ENCODE results near the gene TOP2B. TPM values are rescaled to one million over a fixed set of nuclear protein-coding genes. Genes with fewer than 3 reads are reported as not detected.

TOP2B gene
- total RNA-seq, 1 experiment from 2014 or later = 181 TPM

- Histone ChIP-seq H3K79me1 (ENCODE audit: insufficient read depth, low read depth, low read length, poor library complexity, severe bottlenecking) (no peaks in the 10 kb centered on the region), H3K9ac (ENCODE audit: extremely low read depth, insufficient read length, low read length) (no peak overlapping the region), H3K23ac (ENCODE audit: insufficient read length, low read depth, low read length) (no peak overlapping the region), H3K4me2 (ENCODE audit: insufficient read depth, insufficient read length, low read length) (no peak overlapping the region), H3K27me3 (ENCODE audit: insufficient read depth, low read length) (no peaks in the 10 kb centered on the region), H3K79me2 (ENCODE audit: insufficient read depth, low read length) (no peaks in the 10 kb centered on the region), H2BK120ac (ENCODE audit: low read depth, low read length, poor library complexity, severe bottlenecking) (no peak overlapping the region), H3K56ac (ENCODE audit: insufficient read length, low read depth, low read length) (no peak overlapping the region), H4K8ac (replicated peaks; ENCODE audit: insufficient read length, low read depth, low read length) (no peak overlapping the region), H4K91ac (ENCODE audit: insufficient read length, low read depth, low read length) (no peak overlapping the region), H2AK5ac (ENCODE audit: insufficient read length, low read length) (no peak overlapping the region), H2BK12ac (ENCODE audit: insufficient read length, low read depth, low read length) (no peak overlapping the region), H3K23me2 (ENCODE audit: insufficient read length, low read depth, low read length, poor library complexity, severe bottlenecking) (no peaks in the 10 kb centered on the region), H3K4ac (ENCODE audit: low read depth, low read length) (no peak overlapping the region), H2BK5ac (ENCODE audit: insufficient read length, low read length) (no peak overlapping the region), H3K4me1 (ENCODE audit: insufficient read depth, low read length) (no peaks in the 10 kb centered on the region), H4K20me1 (ENCODE audit: control insufficient read depth, insufficient read depth, insufficient read length) (no peaks in the 10 kb centered on the region), H3K14ac (ENCODE audit: insufficient read depth, low read length) (no peak overlapping the region), H3T11ph (ENCODE audit: low read length) (no peak overlapping the region), H4K5ac (ENCODE audit: insufficient read length, low read depth, low read length) (no peak overlapping the region), H2BK20ac (ENCODE audit: low read depth, low read length, poor library complexity, severe bottlenecking) (no peak overlapping the region), H3K9me3 (ENCODE audit: control insufficient read depth, low read depth, low read length) (no peaks in the 10 kb centered on the region), H2AFZ (ENCODE audit: low read length) (no peak overlapping the region), H2BK15ac (ENCODE audit: low read depth, low read length) (no peak overlapping the region), H3K27ac (ENCODE audit: insufficient read length, low read depth, low read length) (no peak overlapping the region), H3K18ac (ENCODE audit: insufficient read length, low read depth, low read length) (no peak overlapping the region)
- H3K27me3 Mint-ChIP-seq (ENCODE audit: low read depth) = no peaks in the 10 kb centered on the region
- H3K4me1 Mint-ChIP-seq = no peaks in the 10 kb centered on the region
- peaks cover 0 to under 1% of the 10 kb centered on the region in 2 experiments; a peak in 1 of 5 replicates for H3K9me3 Mint-ChIP-seq
- no CpG with 5 or more reads among the region's 2 CpGs for WGBS (ENCODE audit: extremely low coverage, insufficient read length, low lambda C conversion rate)
- DNase-seq = no peak
- TF ChIP-seq CTCF (conservative IDR thresholded peaks at IDR 0.05) = no peak
- H3K36me3 Mint-ChIP-seq (ENCODE audit: insufficient read depth in 1 of 3, low read depth in 3 of 3) = no peaks in the 10 kb centered on the region
- H3K27ac Mint-ChIP-seq = no peak overlapping the region
- H3K4me3 Mint-ChIP-seq = no peak overlapping the region
Observed at GRCh38 chr3:25674670-25675069, 10.0 kb upstream of the TOP2B start.
